Left colon (tissue), 2 donors: ENCODE measurements around the gene OCRL. TPM values are rescaled to one million over a fixed set of nuclear protein-coding genes. Genes with fewer than 3 reads are reported as not detected.
A peak's percentile ranks its signal among the peaks of the same experiment; 100 is the strongest.

ENCODE experiments used
- ATAC-seq: fragments of 200-7000 bp; cut with Tn5 transposase; one replicate; pipeline ENCODE4 v1.9.1; 2020; ENCODE audit warnings: mild to moderate bottlenecking, moderate library complexity
- DNase-seq, 2 donors: peaks; one replicate each; pipeline ENCODE4 v3.0.0-alpha.2; 2020
- intact Hi-C, 2 donors: fragments of 100-400 bp; cut with DNase I in 1 of 2; cut with micrococcal nuclease in 1 of 2; formaldehyde crosslinking; loops; one replicate each; pipeline versions ENCODE4 v1.11.2 to v1.14.0; 2022; cut with DNase I, micrococcal nuclease
- total RNA-seq, 2 donors: library from RNA; stranded (reverse); fragmentation: NEBNext Ultra II Directional; extraction: Animal tissue kit (Norgen Biotek cat#: 25700); gene quantifications; one replicate each; pipeline ENCODE4 v1.2.1, GENCODE V29; 2021
- donor health status: DM: no; HTN: no; CAD: no.
- donor health status: DM: yes; HTN: yes; CAD: no.

The OCRL gene
- total RNA-seq, 2 donors from 2014 or later: 27.8 to 31.3 TPM

- no peak for DNase-seq
- intact Hi-C loops: no loop called here
- ATAC-seq: no peak
Measured at GRCh38 chrX:129614481-129615255, 74.6 kb downstream of the OCRL start.

GRCh38 chrX:129617420-129617819, 77.4 kb downstream of the OCRL start:
- intact Hi-C loops: no loop called here
- DNase-seq: no peak

GRCh38 chrX:129618997-129619396, 78.9 kb downstream of the OCRL start:
- intact Hi-C loops: no loop called here
- ATAC-seq: peak; percentile 99
- peak; percentile 40 to 45 for DNase-seq

More at GRCh38 chrX:129617420-129617819, 77.4 kb downstream of the OCRL start:
- ATAC-seq: no peak

GRCh38 chrX:129622757-129623301, 82.8 kb downstream of the OCRL start:
- ATAC-seq: no peak

GRCh38 chrX:129626026-129626425, 86.0 kb downstream of the OCRL start:
- no peak for DNase-seq
- intact Hi-C loops: no loop called here
- no peak for ATAC-seq

More at GRCh38 chrX:129622757-129623301, 82.8 kb downstream of the OCRL start:
- DNase-seq: no peak
- intact Hi-C loops: no loop called here

GRCh38 chrX:129629837-129630236, 89.8 kb downstream of the OCRL start:
- DNase-seq (no peak), ATAC-seq (no peak)
- intact Hi-C loops: no loop called here

- intact Hi-C loops: no loop called here
- DNase-seq (no peak), ATAC-seq (no peak)
Measured at GRCh38 chrX:129631849-129632248, 91.8 kb downstream of the OCRL start.

- DNase-seq (no peak), ATAC-seq (no peak)
- intact Hi-C loops: no loop called here
Measured at GRCh38 chrX:129632443-129632842, 92.4 kb downstream of the OCRL start.

GRCh38 chrX:129634541-129634940, 94.5 kb downstream of the OCRL start:
- intact Hi-C loops: no loop called here
- DNase-seq (no peak), ATAC-seq (no peak)

- ATAC-seq (peak; percentile 97), DNase-seq (peak; percentile 55 to 78)
- intact Hi-C loops: loop anchor here in 1 of 2 donors (5.0 kb wide), 1 partner anchor 91 kb away; no protein-coding TSS in a partner anchor
Measured at GRCh38 chrX:129636175-129636681, 96.2 kb downstream of the OCRL start.

GRCh38 chrX:129637217-129638109, 97.4 kb downstream of the OCRL start:
- DNase-seq: peak; percentile 40 to 68
- intact Hi-C loops: loop anchor here in 1 of 2 donors (5.0 kb wide), 1 partner anchor 90 kb away; no protein-coding TSS in a partner anchor
- peak; percentile 44 for ATAC-seq

GRCh38 chrX:129638917-129639316, 98.9 kb downstream of the OCRL start:
- no peak for DNase-seq
- intact Hi-C loops: loop anchor here in 1 of 2 donors (5.0 kb wide), 1 partner anchor 88 kb away; no protein-coding TSS in a partner anchor
- ATAC-seq: no peak

- DNase-seq: no peak
- no peak for ATAC-seq
- intact Hi-C loops: no loop called here
Measured at GRCh38 chrX:129640737-129641136, 100.7 kb downstream of the OCRL start.

- intact Hi-C loops: no loop called here
- ATAC-seq: no peak
- no peak for DNase-seq
Measured at GRCh38 chrX:129641469-129641868, 101.4 kb downstream of the OCRL start.

GRCh38 chrX:129641941-129642340, 101.9 kb downstream of the OCRL start:
- DNase-seq (no peak), ATAC-seq (no peak)
- intact Hi-C loops: no loop called here
